HUDEP-2 (cell line): Measurements from ENCODE around the gene RIPPLY2.
"Not testable (repeated sequence)": the region's sequence is repeated elsewhere in the genome, so short reads cannot be mapped to it uniquely, and the experiment has no call there.

Experiments used
- DNase-seq, 76 experiments: peaks; one replicate each; lab custom pipeline; 2025; ENCODE audit not compliant: unreplicated experiment in 76 of 76; lab: John Stamatoyannopoulos, UW

RIPPLY2 gene, protein sequence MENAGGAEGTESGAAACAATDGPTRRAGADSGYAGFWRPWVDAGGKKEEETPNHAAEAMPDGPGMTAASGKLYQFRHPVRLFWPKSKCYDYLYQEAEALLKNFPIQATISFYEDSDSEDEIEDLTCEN

DNA sequence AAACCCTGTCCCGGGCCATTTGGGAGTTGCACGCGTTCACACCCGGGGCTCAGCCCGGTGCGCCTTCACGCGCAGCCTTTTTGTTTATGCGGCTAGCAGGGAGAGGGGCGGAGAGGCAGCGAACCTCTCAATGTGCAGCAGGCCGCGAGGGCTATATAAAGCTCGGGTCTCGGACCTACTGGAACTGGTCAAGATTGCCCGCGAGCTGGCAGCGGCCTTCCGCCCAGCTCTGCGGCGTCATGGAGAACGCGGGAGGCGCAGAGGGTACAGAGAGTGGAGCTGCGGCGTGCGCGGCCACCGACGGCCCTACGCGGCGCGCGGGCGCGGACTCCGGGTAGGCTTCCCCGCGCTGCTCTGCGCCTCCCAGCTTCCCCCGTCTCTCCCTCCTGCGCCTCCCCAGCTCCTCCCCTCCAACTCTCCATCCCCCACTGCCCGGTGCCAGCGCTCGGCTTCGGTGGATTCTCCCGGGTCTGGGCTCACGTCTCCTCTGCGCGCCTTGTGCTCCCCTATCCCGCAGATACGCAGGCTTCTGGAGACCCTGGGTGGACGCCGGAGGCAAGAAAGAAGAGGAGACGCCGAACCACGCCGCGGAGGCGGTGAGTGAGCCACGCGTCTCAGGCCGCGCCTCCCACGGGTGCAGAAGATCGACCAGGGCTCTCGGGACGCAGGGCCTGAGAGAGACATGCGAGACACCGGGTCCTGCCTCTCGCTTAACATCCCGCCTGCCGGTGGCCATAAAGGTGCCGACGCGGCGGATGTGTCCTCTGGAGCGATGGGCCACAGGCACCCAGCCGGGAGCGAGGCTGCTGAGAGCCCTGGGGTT lies at the start of gene RIPPLY2:
RIPPLY2 (plus strand) TSS at position 183 of the 823 bp plus-strand sequence; CDS start at position 240, 57 bp downstream.
- DNase-seq, result peak in 4 of 76 experiments; percentile 8 to 11 (median 8)

DNA sequence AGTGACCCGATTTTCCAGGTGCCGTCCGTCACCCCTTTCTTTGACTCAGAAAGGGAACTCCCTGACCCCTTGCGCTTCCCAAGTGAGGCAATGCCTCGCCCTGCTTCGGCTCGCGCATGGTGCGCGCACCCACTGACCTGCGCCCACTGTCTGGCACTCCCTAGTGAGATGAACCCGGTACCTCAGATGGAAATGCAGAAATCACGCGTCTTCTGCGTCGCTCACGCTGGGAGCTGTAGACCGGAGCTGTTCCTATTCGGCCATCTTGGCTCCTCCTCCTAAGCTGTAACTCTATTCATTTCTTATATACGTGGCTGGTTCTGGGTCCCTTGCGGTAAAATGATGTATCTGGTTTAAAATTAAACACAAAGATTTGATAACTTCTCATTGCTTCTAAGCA lies 49.7 kb upstream of the RIPPLY2 start:
- DNase-seq, result not testable (repeated sequence)

DNA sequence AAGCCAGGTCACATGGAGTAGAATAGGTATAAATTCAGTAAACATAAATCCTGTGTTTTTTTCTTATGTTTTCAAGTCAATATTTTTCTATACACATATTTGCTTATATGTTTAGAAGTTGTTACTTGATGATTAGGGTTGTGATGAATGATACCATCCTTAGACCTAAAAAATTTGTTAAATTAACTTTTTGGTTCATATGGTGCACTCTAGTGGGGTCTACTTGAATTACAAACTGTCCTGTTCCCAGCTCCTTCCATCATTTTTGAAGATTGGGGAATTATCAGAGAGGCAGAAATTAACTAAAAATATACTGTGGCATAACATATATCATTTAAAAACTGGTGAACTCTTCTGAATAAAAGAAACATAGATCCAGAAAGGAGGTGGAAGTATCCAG lies 48.3 kb upstream of the RIPPLY2 start:
- no peak for DNase-seq

DNA sequence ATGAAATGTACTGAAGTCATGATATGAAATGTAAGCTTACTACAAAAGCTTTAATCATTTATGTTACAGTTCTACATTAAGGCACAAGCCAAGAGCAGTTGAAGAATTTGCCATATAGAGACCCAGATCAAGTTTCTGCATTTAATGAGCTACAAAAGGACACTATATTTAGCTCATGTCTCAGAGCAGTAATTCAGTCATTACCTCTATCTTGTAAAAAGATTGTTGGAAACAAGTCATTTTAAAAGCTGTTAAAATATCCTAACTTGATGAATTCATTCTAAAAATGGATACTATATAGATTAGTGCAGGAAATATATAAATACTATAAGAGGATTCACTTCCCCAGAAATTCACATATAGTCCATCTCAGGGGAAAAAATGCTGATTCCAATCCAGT lies 45.2 kb upstream of the RIPPLY2 start:
- no peak for DNase-seq

DNA sequence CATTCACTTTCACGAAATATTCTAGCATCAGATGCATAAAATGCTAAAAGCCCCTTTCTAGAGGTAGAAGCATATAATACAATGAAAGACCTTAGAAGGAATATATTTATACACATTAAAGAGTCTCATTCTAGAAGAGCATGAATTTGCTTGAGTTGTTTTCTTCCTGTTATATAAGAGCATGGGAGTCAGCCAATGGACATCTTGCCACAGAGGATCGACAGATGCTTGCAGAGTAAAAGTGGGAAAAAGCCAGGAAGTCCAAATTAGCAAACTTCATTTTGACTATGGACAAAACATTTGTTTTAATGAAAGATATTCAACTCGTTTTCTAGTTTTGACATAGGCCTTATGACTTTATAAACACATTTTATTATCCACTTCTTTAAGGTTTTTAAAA lies 44.2 kb upstream of the RIPPLY2 start:
- DNase-seq, result no peak

DNA sequence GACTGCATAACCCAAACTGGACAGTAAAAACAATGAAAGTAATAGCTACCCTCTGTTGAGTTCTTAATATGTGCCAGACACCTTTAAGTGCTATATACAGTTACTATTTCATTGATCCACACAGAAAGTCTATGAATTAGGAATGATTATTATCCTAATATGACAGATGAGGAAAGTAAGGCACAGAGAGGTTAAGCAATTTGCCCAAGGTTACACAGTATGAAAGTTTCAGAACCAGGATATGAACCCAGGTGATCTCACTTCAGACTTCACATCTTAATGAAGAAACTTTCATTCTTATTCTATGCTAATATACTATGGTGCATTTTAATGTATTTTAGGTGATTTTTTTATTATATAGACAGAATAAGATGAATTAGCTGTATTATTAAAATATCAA lies 40.6 kb upstream of the RIPPLY2 start:
- DNase-seq, result no peak

DNA sequence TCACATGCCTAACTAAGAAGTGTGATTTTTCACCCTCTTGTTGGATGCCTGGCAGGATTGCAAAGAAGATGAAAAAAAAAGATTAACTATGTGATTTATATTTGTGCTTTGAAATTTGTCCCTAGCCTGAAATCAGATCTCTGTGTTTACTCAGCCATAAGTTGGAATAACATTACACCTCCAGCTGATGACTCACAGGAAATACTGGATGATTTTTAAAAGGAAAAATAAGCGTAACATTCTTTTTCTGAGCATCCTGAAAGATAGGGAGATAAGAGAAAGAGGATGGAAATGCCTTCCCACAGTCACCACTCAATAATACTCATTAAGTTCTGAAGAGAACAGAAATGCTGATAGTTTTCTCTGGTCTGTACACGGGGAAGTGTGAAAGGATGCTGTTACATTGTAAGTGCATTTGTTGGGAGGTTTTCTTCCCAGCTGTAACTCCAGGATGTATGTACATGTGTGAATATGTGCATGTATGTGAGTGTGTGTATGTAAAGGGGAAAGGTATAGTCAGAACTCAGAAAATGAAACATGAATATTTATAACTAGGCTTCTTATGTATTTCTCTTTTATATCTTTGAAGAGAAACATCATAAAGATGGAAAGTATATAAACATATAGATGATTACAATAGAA lies 37.4 kb upstream of the RIPPLY2 start:
- DNase-seq, result no peak

DNA sequence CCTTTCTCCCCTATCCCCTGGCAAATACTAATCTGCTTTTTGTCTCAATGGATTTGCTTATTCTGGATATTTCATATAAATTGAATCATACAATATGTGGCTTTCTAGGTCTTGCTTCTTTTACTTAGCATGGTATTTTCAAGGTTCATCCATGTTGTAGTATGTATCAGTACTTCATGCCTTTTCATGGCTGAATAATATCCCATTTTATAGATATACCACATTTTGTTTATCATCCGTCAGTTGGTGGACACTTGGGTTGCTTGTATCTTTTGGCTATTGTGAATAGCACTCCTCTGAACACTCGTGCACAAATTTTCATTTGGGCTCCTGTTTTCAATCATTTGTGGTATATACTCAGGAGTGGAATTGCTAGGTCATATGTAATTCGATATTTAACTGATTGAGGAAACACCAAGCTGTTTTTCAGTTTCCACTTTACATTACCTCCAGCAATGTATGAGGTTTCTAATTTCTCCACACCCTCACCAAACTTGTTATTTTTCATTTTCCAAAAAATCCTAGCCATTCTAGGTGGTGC lies 30.5 kb upstream of the RIPPLY2 start:
- no peak for DNase-seq

DNA sequence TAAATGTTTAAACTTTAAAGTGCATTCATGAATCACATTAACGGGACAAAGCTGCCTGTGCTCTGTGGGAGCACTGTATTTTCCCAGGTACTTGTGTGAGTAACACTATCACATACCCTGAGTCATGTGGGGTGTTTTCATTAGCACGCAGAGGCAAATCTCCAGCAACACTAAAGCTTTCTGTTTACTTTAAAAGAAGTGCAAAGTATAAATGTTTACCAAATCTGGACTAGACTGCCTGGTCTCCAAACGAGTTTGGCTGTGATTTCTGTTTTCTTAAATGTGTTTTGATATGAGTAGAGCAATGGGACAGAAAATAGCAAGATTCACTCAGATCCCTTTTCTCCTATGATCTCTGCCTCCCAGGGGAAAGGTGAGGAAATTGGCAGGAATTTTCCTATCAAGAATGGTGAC lies 28.8 kb upstream of the RIPPLY2 start:
- DNase-seq, result no peak

DNA sequence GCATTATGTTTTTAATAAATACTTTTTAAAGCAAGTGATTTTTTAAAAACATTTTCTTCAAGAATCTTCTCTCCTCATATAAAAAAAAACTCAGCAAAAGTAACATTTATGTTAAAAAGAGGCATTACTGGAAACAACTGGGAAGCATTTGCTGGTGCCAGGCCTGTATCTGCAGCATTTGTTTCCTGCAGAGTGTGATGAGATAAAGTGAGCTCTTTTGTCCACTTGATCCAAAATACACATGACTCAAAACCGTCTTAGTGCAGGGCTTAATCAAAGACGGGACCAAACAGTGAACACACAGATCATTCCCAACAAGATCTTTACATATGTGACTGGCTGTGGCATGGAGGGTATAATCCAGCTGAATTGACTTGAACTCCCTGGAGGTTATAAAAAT lies 28.3 kb upstream of the RIPPLY2 start:
- DNase-seq, result no peak

DNA sequence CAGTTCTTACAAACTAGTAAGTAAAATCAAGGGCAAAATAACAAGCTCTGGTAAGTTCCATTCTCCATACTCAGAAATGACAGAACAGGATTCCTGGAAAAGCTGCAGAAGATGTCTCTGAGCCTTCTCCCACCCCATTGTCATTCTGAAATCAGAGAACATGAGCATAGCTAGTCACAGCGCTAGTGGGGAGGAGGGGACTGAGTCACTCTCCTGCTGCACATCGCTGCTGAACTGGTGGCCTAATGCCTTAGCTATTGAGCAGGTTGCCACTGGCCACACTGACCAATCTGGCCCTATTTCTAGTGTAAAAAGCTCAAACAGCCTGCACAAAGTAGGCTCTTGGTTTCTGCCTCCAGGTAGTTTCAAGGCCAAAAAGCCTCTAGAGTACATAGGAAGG lies 26.1 kb upstream of the RIPPLY2 start:
- DNase-seq, result no peak

DNA sequence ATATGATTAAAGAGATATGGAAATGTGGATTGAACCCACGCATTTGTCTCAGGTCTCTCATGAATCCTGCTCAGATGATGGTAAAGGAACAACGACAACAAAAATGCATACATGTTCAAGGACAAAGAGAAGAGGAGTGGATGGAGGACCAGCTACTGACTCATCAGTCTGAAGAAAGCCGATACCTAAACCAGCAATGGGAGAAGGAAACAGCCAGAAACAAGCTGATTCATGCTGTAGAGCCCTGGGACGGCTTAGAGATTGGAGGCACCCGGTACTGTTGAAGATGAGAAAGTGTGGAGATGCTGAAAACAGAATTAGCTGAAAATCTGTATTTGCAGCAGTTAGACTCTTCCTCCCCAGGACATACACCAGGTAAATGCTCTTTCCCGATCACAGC lies 14.4 kb upstream of the RIPPLY2 start:
- DNase-seq, result no peak

DNA sequence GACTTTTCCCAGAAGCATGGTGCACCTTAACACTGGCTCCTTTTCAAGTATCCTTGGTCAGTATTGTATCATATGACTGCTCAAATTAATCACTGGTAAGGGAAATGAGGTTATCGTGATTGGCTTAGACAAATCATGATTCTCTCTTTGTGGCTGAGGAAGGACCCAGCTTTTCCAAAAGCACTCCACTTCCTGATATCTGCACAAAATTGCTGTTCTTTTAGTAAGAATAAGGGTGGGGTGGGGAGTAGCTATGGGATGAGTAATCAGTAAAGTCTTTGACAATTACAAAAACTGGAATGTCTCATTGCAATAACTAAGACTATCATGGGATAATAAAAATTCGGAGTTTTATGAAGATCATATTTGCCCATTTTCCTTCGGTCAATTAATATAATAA lies 9.0 kb upstream of the RIPPLY2 start:
- DNase-seq, result no peak

DNA sequence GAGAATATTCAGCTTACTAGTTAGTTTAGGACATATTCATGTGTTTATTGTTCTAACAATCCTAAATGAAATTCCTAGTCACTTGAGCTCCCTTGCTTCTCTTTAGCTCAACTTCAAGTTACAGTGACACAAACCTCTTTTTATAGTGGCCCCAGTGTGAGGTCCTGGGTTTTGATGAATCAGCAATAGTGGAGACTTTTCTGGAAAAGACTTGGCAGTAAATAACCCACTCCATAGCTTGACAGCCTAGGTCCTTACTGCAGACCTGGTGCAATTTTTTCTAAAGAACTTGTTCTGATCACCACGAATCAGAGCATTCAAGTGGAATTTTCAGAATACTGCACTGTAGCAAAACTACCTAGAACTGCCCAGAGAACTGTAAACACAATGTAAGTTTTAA lies 6.9 kb upstream of the RIPPLY2 start:
- no peak for DNase-seq

DNA sequence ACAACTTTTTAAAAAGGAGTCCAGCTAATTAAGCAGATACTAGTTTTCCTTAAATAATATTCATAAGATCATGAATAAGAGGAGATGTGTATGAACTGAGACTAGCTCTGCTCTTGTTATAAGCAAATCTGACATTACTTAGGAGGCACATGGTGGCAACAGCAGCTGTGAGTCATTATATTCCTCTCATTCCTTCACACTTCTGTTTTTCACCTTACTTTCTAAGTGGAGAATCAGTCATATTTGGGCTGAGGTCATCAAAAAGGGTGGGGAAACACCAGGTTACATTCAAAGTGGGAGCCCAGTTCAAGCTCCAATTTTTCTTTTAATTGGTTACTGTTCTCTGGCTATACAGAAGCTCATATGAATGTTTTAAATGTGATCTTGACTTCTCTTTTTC lies 6.0 kb upstream of the RIPPLY2 start:
- no peak for DNase-seq

DNA sequence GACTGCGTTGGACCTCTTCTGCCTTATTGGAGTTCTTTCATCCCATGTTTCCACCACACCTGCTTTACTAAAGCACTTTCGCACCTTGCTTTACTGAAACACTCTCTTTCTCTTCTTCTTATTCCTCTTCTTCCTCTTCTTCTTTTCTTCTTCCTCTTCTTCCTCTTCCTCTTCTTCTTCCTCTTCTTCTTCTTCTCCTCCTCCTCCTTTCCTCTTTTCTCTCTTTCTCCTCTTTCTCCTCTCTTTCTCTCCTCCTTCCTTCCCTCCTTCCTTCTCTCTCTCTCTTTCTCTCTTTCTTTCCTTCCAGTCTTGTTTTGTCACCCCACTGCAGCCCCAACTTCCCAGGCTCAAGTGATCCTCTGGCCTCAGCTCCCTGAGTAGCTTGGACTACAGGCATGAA lies 4.0 kb upstream of the RIPPLY2 start:
- no peak for DNase-seq

DNA sequence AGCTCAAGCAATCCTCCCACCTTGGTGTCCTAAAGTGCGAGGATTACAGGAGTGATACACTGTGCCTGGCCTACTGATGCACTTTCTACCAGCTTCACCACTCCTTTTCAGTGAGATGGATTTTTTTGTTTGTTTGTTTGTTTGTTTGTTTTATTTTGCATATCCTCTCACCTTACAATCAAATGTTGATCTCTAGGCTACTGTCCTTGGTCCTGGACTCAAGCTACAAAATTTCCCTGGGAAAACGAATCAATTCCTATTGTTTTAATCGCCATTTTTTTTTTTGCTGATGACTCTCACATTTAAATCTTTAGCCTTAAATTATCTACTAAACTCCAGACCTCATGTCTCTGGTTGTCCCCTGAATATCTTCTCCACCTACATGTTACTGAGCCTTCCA lies 3.5 kb upstream of the RIPPLY2 start:
- DNase-seq, result no peak

DNA sequence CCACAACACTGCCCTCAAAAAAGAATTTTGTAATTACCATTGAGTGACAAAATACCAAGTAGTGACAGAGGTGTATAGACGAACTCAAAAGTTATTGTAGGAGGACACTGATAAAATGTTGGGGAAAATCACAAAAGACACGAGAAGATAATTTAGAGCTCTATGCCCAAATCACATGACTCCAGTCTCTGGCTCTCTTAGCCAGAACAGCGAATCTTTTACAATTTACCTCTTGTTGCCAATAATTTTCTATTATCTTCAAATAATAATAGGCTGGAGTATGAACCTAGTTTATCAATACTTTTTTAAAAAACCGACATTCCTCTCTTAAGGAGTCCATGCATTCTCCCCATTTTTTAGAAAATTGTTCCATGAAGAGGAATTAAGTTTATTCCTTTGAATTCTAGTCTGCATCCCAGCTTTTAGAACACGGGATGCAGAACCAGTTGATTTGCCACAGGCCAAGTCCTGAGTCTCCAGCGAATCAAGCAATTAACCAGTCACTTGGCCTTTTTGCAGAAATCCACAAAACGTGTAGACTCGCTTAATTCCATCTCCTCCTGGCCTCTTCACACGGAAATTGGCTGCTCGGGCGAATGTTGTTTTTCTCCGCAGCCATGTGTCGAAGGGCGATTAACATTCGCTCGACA lies 507 bp upstream of the RIPPLY2 start:
- DNase-seq, result no peak

DNA sequence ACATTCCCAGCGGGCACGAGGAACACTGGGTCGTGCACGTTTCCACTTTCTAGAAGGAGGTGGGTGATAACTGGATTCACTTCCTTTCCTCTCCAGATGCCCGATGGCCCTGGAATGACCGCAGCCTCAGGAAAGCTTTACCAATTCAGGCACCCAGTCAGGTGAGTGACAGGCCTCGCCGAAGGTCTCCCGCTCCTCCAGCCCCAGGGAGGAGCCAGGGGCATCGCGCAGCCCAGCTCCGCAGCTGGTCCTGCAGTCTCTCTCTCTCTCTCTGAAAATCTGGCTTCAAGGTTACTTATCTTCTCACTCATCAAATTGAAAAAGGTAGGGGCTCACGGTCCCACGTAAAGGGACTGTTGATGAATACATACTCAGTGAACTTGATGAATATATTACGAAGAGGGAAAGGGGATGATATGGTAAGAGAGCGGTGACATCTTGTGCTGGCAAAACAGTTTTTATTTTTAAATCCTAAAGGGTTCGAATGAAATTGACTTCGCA lies 891 bp downstream of the RIPPLY2 start:
- no peak for DNase-seq

DNA sequence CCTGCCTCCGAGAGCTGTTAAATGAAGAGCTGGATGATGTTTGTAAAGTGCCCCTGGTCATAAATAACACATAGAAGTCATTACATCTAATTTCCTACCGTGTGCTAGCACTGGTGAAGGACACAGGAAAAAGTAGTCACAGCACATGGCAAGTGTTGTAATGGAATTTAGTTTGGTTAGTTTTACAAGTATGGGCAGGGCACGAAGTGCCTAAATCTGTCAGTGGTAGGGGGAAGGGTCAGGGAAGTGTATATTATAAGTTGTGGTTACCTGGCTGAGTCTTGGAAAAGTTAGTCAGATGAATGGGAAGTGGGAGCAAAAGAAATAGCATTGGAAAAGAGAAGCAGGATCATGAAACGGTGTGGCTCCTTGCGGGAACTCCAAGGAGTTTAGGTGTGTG lies 1.6 kb downstream of the RIPPLY2 start:
- no peak for DNase-seq
